Stimulated activated CD4-positive, alpha-beta T cell treated with anti-CD3 and anti-CD28 coated beads, TNF-alpha, amount 100 ng/mL, for 4 hours (primary cell): Measurements from ENCODE around the gene TCF7.

ENCODE experiments used
- DNase-seq, 3 experiments: peaks; one replicate each; pipeline ENCODE4 v3.0.0-alpha.2; 2020; ENCODE audit warnings: low read depth in 3 of 3

TCF7 gene

DNA sequence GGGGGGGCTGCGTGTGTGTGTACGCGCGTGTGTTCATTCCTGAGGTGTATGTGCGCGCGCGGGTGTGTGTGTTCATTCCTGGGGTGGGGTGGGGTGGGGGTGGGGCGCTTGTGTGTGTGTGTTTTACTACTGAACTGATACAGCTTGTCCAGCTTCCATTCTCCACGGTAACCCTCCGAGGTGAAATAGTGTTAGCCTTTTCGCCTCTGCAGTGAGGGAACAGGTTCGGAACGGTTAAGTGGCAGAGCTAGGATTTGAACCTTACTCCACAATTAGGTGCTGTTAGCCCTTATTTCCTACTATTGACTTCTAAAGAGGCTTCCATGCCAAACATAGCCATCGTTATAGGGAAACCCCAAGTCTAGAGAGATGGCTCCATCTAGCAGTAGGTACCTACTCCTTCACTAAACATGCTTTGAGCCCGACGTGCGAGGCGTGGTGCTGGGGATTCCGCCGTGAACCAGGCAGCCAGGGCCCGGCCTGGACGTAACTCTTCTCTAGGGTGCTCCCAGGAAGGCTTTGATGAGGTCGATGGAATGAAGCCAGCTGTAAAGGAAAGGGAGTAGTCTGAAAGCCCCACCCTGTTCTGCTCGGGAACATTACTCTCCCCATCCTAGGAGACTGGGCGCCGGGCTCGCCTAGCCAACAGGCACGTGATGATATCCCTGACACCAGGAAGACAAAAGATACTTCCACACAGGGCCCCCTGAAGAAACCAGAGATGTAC lies 63.1 kb downstream of the TCF7 start:
- DNase-seq = no peak

DNA sequence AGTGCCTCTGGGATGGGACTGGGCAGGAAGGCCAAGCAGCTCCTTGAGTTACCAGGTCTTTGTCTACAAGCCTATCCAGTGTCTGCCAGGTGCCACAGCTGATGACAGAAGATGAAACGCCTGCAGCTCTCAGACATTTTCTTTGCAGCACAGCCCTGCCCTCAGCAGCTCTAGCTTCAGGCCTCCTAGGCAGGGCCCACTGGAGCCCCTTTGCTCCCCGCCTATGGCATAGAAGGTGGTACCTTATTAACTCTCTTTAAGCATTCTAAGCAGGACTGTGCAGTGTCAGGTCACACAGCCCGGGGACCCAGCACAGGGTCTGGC lies 63.6 kb downstream of the TCF7 start:
- no peak for DNase-seq

DNA sequence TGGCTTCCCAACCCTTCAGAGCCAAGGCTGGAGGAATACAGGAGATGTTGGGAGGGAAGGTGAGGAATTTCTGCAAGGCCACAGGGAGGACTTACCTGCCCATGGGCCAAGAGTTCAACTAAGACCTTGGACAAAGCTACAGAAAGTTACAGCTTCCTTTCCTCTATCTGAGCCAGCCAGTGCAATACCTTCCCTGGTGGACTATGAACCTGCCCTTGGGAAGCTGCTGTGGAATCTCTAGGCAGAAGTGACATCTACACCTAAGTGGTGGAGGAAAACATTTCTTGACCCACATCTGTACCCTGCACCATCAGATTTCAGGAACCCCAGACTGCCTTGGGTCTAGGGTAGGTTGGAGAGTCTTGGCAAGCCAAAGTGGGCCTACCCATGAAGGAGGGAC lies 69.0 kb downstream of the TCF7 start:
- no peak for DNase-seq

DNA sequence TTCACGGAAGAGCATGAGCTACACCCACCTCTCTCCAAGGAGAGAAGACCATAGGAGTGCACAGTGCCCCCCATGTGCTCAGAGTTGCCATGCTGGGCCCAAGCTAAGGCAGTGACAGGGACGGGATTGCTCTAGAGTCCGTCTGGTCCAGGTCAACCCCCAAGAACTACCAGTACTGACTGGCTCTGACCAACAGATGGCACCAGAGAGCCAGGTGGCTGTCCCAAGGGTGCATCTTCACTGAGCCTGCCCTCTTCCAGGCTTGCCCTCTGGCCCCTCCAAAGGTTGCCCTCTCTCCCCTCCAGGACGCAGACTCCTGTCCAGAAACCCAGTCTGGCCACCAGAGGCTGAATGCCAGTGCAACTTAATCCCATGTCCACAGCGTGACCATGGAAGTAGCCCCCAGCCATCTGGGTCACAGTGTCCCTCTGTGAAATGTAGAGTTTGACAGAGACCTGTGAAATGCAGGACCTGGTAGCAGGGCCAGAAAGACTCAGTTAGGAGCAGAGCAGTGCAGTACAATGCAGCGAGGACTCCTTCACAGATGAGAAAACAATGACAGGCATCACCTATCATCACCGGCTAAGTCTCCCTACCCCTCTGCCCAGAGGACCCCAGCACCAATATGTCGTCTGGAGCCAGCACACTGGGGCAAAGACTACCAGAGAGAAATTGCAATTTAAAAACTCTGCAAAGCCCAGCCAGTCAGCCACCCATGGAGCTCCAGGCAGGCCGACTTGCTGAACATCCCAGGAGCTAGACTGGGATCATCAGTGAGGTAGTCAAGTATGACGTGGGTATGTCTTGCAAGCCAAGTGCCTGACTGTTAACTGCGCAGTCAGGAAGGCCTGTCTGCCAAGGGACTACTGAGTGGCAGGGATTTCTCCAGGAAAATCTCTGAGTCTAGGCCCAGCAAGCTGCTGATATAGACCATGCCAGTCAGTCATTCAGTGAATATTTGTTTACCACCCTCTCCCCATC lies 70.0 kb downstream of the TCF7 start:
- peak; percentile 56 to 64 (median 61) for DNase-seq

DNA sequence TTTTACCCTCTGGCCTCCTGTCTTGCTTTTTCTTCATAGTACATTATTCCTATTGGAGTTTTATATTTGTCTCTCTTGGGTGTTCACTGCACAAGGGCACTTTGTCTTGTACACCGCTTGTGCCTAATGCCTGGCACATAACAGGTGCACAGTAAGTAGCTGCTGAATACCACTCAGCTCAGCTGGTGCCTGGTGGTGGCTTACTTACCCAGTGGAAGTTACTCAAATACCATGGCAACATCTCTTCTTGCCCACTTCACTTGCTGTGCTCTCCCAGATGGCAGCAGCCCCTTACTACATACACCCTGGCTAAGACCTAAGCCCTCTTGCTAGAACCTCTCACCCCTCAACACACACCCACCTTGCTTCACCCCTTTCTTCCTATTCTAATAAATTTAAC lies 73.6 kb downstream of the TCF7 start:
- DNase-seq = no peak

DNA sequence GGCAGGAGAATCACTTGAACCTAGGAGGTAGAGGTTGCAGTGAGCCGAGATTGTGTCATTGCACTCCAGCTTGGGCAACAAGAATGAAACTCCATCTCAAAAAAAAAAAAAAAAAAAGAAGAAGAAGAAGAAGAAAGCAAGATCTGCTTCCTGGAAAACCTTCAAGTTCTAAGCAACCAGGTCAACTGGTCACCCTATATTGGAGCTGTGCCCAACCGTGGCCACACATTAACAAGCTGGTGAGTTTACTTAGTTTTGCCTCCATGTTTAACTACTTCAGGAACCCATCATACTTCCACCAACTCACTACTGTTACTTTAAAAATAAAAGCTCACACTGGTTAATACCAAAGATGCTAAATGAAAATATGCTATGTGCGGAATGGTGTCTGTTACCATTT lies 74.5 kb downstream of the TCF7 start:
- no peak for DNase-seq

DNA sequence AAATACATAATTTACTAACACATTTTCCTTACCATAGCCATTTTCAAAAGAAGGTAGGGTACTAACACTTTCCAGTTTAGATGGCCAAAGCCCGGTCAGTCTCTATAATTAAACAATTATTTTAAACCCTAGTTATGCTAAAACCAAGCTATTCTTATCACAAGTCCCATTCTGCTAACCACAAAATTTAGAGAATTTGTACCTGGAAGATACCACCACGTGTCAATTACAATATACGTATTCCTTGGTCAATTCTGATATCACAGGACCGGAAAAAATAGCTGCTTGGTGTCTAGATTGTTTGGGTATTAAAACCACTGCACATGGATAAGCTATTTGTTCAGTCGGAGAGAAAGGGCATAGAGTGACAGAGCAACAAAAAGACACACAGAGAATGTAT lies 81.2 kb downstream of the TCF7 start:
- no peak for DNase-seq
